Right cardiac atrium (tissue), 5 donors: Measurements from ENCODE around the gene C11orf91. TPM values are rescaled to one million over a fixed set of nuclear protein-coding genes. Genes with fewer than 3 reads are reported as not detected.

Source experiments
- ATAC-seq, 2 donors: fragments of 200-7000 bp; cut with Tn5 transposase; one replicate each; pipeline versions ENCODE4 v1.8.0 to v1.9.1; 2020; ENCODE audit warnings: moderate library complexity in 2 of 2, mild to moderate bottlenecking in 1 of 2
- DNase-seq, 3 donors: peaks; one replicate each; pipeline ENCODE4 v3.0.0-alpha.2; 2020
- H3K27ac ChIP-seq: one replicate; pipeline ENCODE4 v1.5.1; 2013; ENCODE audit warnings: mild to moderate bottlenecking, low read length, control low read depth, moderate library complexity
- H3K27me3 ChIP-seq: one replicate; pipeline ENCODE4 v1.6.1; 2013; ENCODE audit not compliant: control insufficient read depth, insufficient read depth
- H3K4me1 ChIP-seq: one replicate; pipeline ENCODE4 v1.6.1; 2013; ENCODE audit warnings: low read length; ENCODE audit not compliant: control insufficient read depth, insufficient read depth
- H3K4me3 ChIP-seq: one replicate; pipeline ENCODE4 v1.5.1; 2013; ENCODE audit warnings: low read length, control low read depth
- H3K9me3 ChIP-seq: one replicate; pipeline ENCODE4 v1.6.1; 2013; ENCODE audit warnings: low read length; ENCODE audit not compliant: control insufficient read depth
- WGBS: extraction: QIAGEN DNeasy Blood & Tissue Kit; methylation state at CpG from one replicate; pipeline ENCODE4 v1.1.7; 2013; 5-methylcytosine and 5-hydroxymethylcytosine counted together
- intact Hi-C, 4 donors: fragments of 100-400 bp; cut with DNase I; formaldehyde crosslinking; loops; one replicate each; pipeline versions ENCODE4 v1.11.0 to v1.14.0; 2022 to 2023
- polyA plus RNA-seq: library from polyadenylated mRNA; stranded (reverse); fragments of 200-250 nt; gene quantifications from one replicate; pipeline ENCODE4 v1.2.3, GENCODE V29; 2013
- total RNA-seq, 4 donors: library from RNA; stranded (reverse); fragmentation: NEBNext Ultra II Directional; extraction: Animal tissue kit (Norgen Biotek cat#: 25700); gene quantifications; one replicate each; pipeline ENCODE4 v1.2.1, GENCODE V29; 2021
- donor health status: healthy with polysubstance abuse.
- donor health status: DM: no; HTN: yes; CAD: no.
- donor health status: DM: no; HTN: no; CAD: no.
- donor health status: DM: no; HTN: yes; CAD: no; lungs with severe emphysema.
- donor health status: DM: yes; HTN: yes; CAD: no.

C11orf91 gene
- total and polyA plus RNA-seq, 5 donors, result 1.9 TPM; not detected in 4

- Histone ChIP-seq H3K27ac (no peak overlapping the region), H3K27me3 (no peaks in the 10 kb centered on the region), H3K4me1 (no peaks in the 10 kb centered on the region), H3K4me3 (no peak overlapping the region), H3K9me3 (no peaks in the 10 kb centered on the region)
- no peak for ATAC-seq
- WGBS, result 81% methylated on average over 22 of the region's 22 CpGs
- DNase-seq, result no peak
- intact Hi-C loops, result no loop called here
These were observed 42.3 kb downstream of the C11orf91 start for GRCh38 chr11:33658195-33658900.

- intact Hi-C loops, result no loop called here
- ATAC-seq (no peak), DNase-seq (no peak)
- Histone ChIP-seq H3K4me3 (no peak overlapping the region), H3K27ac (no peak overlapping the region), H3K9me3 (no peaks in the 10 kb centered on the region), H3K27me3 (no peaks in the 10 kb centered on the region), H3K4me1 (peaks cover under 1% of the 10 kb centered on the region)
- 85% methylated on average over 3 of the region's 3 CpGs for WGBS
These were observed 42.9 kb downstream of the C11orf91 start for GRCh38 chr11:33657757-33658156.

DNA sequence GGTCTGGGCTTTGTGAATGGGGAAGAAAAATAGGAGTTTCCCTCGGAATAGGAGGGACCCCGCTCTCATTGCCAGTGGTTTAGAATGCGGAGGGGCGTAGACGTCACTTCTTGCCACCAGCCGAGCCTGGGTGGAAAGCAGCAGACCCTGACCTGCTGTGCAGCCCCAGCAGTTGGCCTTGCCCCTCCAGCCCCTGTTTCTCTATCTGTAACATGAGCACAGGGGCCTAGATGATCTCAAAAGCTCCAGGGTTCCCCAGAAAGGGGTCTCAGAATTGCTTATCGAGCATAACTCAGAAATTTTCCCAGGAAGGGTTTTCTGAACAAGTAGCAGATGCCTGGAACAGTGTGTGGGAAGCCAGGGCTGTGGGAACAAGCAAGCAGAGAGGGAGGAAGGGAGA is 43.9 kb downstream of the C11orf91 start:
- no peak overlapping the region for H3K4me3 ChIP-seq
- peaks cover 3% of the 10 kb centered on the region for H3K4me1 ChIP-seq
- ATAC-seq, result no peak
- WGBS, result 92% methylated on average over 7 of the region's 7 CpGs
- H3K27ac ChIP-seq, result no peak overlapping the region
- intact Hi-C loops, result no loop called here
- no peaks in the 10 kb centered on the region for H3K9me3 ChIP-seq
- no peak for DNase-seq
- no peaks in the 10 kb centered on the region for H3K27me3 ChIP-seq

DNA sequence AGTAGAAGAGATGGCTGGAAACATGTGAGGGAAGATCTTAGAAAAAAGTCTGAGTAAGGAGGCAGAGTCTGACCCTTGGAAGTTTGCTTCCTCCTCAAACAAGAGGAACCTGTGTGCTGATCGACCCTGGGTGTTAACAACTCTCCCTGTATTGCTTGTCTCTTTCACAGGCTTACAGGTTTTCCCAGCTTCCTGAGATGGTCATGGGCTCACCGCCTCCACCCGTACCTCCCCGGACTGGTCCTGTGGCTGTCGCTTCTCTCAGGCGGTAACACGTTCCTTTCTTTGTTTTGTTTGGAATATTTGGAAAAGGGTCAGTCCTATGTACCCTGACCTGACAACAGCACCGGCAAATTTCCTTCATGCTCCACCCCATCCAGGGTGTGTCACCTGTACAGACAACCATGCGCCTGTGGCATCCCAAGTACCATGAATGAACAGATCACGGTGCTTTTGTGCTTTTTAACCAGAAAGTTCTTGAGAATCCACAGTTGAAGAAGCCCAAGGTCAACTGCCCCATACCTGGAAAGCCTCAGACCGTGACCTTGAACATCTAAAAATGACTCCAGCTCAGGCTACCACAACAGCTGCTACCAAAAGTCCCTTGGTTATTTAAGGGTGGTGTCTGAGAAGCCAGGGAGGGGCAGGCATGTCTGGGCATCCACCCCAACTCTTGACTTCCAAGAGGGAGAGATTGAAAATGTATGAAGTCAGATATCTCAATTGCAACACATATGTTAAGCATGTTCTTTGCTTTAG is 44.6 kb downstream of the C11orf91 start:
- intact Hi-C loops, result no loop called here
- H3K9me3 ChIP-seq, result no peaks in the 10 kb centered on the region
- WGBS, result 94% methylated on average over 11 of the region's 11 CpGs
- no peak overlapping the region for H3K27ac ChIP-seq
- no peak overlapping the region for H3K4me3 ChIP-seq
- peaks cover 5% of the 10 kb centered on the region for H3K4me1 ChIP-seq
- no peak for ATAC-seq
- no peak for DNase-seq
- no peaks in the 10 kb centered on the region for H3K27me3 ChIP-seq

DNA sequence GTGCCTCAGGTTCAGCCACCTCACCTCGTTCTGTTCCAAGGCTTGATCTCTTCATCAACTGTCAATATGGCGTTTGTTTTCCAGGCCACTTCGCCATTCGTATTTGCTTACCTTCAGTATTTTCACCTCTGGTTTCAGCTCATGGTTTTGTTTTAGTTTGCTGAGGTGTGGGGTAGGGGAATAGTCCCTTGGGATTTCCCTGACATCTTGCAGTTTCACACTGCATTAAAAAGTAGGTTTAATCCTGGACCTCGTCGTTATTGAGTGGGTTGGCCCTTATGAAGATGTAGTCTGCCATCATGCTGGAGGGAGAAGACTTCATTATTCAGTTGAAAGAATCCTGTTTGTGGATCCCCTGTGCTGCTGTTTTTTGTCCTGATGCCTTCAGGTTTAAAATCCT is 46.0 kb downstream of the C11orf91 start:
- Histone ChIP-seq H3K4me3 (no peak overlapping the region), H3K9me3 (no peaks in the 10 kb centered on the region), H3K27ac (no peak overlapping the region), H3K4me1 (peaks cover 5% of the 10 kb centered on the region), H3K27me3 (no peaks in the 10 kb centered on the region)
- ATAC-seq (no peak), DNase-seq (no peak)
- 92% methylated on average over 6 of the region's 6 CpGs for WGBS
- intact Hi-C loops, result no loop called here

DNA sequence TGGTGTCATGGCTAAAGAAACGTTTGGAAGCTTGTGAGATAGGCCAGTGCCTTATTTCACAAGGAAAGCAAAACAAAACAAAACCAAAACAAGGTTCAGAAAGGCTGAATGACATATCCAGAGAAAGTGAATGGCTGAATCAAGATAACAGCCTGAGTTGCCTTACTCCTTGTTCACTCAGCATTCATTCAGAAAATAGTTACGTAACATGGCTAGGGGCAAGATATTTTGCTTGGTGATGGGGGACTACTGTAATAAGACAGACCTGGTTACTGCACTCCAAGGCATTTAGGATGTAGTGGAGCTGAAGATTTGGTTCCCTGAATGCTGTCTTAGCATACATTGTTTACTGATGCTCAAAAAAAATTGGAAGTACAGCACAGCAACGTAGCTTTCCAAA is 47.7 kb downstream of the C11orf91 start:
- Histone ChIP-seq H3K4me3 (no peak overlapping the region), H3K27ac (no peak overlapping the region), H3K4me1 (peaks cover 5% of the 10 kb centered on the region), H3K9me3 (no peaks in the 10 kb centered on the region), H3K27me3 (no peaks in the 10 kb centered on the region)
- WGBS, result 55% methylated on average over 3 of the region's 3 CpGs
- DNase-seq, result no peak
- ATAC-seq, result no peak
- intact Hi-C loops, result no loop called here

DNA sequence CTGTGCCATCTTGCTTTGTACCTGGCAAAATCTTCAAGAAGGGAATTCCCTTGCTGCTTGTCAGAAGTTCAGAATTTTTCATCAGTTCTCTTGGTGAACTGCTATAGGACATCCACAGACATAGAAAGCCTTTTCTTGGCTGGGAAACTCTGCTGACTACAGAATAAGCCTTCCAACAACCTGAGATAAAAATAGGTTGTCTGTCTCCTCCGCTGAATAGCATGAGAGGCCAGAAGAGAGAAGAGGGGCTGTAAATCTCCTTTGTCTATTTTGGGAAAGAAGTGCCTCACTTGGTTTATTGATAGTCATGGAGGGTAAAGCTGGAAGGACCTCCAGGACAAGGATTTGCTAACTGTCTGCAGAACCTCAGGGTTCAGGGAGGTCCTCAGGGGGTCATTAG is 48.2 kb downstream of the C11orf91 start:
- intact Hi-C loops, result no loop called here
- H3K4me3 ChIP-seq, result no peak overlapping the region
- ATAC-seq, result peak in 1 of 2 donors; percentile 44
- H3K27ac ChIP-seq, result no peak overlapping the region
- H3K27me3 ChIP-seq, result no peaks in the 10 kb centered on the region
- H3K9me3 ChIP-seq, result no peaks in the 10 kb centered on the region
- 37% methylated on average over 1 of the region's 1 CpG for WGBS
- DNase-seq, result no peak
- H3K4me1 ChIP-seq, result peaks cover 5% of the 10 kb centered on the region

DNA sequence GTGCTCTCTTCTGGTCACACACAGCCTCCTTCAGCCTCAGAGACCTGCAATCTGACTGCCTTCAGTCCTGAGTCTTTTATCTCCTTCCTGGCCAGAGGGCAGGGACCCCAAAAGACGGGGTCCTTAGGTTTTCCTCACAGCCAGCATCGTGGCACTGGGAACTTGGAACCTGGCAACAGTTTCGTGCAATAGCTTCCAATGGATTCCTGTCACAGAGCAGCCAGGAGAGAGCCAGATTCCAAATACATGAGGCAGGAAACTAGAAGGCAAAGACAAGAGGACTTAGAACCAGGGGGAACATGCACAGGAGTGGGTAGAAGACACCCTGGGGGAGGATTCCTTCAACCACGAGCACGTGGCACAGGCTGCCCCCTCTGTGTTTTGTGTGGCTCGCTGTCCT is 48.6 kb downstream of the C11orf91 start:
- whole genome bisulfite sequencing, result 27% methylated on average over 6 of the region's 6 CpGs
- DNase-seq (no peak), ATAC-seq (peak in 1 of 2 donors; percentile 27)
- H3K9me3 ChIP-seq, result no peaks in the 10 kb centered on the region
- H3K4me1 ChIP-seq, result peaks cover 5% of the 10 kb centered on the region
- intact Hi-C loops, result no loop called here
- H3K27me3 ChIP-seq, result no peaks in the 10 kb centered on the region
- H3K27ac ChIP-seq, result no peak overlapping the region
- no peak overlapping the region for H3K4me3 ChIP-seq

- ATAC-seq (peak in 1 of 2 donors; percentile 16), DNase-seq (no peak)
- H3K27me3 ChIP-seq, result no peaks in the 10 kb centered on the region
- no peak overlapping the region for H3K4me3 ChIP-seq
- no peak overlapping the region for H3K27ac ChIP-seq
- H3K4me1 ChIP-seq, result peaks cover 5% of the 10 kb centered on the region
- intact Hi-C loops, result no loop called here
- 43% methylated on average over 4 of the region's 4 CpGs for WGBS
- H3K9me3 ChIP-seq, result no peaks in the 10 kb centered on the region
These were observed 49.1 kb downstream of the C11orf91 start for GRCh38 chr11:33651555-33651954.

DNA sequence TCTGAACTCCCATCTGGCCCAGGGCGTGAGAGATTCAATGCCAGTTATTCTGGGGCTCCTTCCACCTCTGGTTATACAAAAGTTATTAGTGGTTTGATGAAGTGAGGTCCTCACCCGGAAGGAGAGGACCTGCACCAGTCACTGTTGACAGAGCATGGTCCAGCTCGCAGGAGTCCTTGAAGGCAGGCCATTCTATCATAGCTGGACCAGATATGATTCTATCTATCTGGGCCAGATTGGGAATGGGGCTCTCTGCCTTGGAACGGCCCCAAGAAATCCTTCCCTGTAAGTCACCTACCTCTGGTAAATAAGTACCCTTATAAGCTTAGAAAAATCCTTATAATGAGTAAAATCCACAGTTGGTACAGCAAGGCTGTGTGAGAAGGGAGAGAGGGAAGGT is 50.7 kb downstream of the C11orf91 start:
- H3K4me3 ChIP-seq, result no peak overlapping the region
- 92% methylated on average over 4 of the region's 4 CpGs for WGBS
- no peaks in the 10 kb centered on the region for H3K27me3 ChIP-seq
- H3K27ac ChIP-seq, result no peak overlapping the region
- H3K4me1 ChIP-seq, result peaks cover 5% of the 10 kb centered on the region
- ATAC-seq, result no peak
- intact Hi-C loops, result no loop called here
- no peaks in the 10 kb centered on the region for H3K9me3 ChIP-seq
- DNase-seq, result no peak
